Hindlimb muscle (tissue), 1 donor: ENCODE data around the gene COX8A. TPM values are rescaled to one million over a fixed set of nuclear protein-coding genes. Genes with fewer than 3 reads are reported as not detected.

Experiments used
- DNase-seq: peaks from one replicate; pipeline ENCODE4 v3.0.0-alpha.2; 2013
- polyA plus RNA-seq: library from polyadenylated mRNA; unstranded; fragments of 120-200 nt; gene quantifications from one replicate; pipeline ENCODE4 v1.2.1, GENCODE V29; 2013; ENCODE audit not compliant: insufficient read length

COX8A gene
- polyA plus RNA-seq, 1 donor, result 261 TPM

GRCh38 chr11:64022125-64022784 is 47.8 kb downstream of the COX8A start:
- DNase-seq, result no peak

- no peak for DNase-seq
Measured at GRCh38 chr11:64023712-64024710, 49.6 kb downstream of the COX8A start.

- DNase-seq, result no peak
Measured at GRCh38 chr11:64025205-64025604, 50.8 kb downstream of the COX8A start.

Other genes starting within 250 kb of the COX8A start
- 35.1 TPM for gene ZFTA, start 205.8 kb upstream of the COX8A start, polyA plus RNA-seq
- 21.3 TPM for gene SPINDOC, start 161.2 kb upstream of the COX8A start, polyA plus RNA-seq
- 19.8 TPM for gene MARK2, start 135.5 kb upstream of the COX8A start, polyA plus RNA-seq
- 11.0 TPM for gene RCOR2, start 57.5 kb upstream of the COX8A start, polyA plus RNA-seq
- gene NAA40, start 35.6 kb upstream of the COX8A start, polyA plus RNA-seq, result 17.1 TPM
- 49.5 TPM for gene OTUB1, start 11.8 kb downstream of the COX8A start, polyA plus RNA-seq
- gene FLRT1, start 61.3 kb downstream of the COX8A start, polyA plus RNA-seq, result 2.8 TPM
- 77.9 TPM for gene MACROD1, start 191.5 kb downstream of the COX8A start, polyA plus RNA-seq
- gene STIP1, start 211.6 kb downstream of the COX8A start, polyA plus RNA-seq, result 125 TPM
- 11.1 TPM for gene FERMT3, start 232.1 kb downstream of the COX8A start, polyA plus RNA-seq